ENCODE data around the gene IGFL2.
"Not testable (repeated sequence)": the region's sequence is repeated elsewhere in the genome, so short reads cannot be mapped to it uniquely, and the experiment has no call there.

IGFL2 gene

GRCh38 chr19:46189971-46190888 lies 42.2 kb downstream of the IGFL2 start:
- no peak for TF ChIP-seq CTCF (IDR thresholded peaks at IDR 0.05)

GRCh38 chr19:46191356-46191755 lies 43.3 kb downstream of the IGFL2 start:
- Histone ChIP-seq H3K27me3 (peaks cover 73% of the 10 kb centered on the region), H3K4me1 (ENCODE audit: control insufficient read depth in 1 of 2, insufficient read depth in 1 of 2, low read depth in 1 of 2, low read length in 1 of 2) (no peaks in the 10 kb centered on the region), H3K36me3 (no peaks in the 10 kb centered on the region), H3K9me3 (no peaks in the 10 kb centered on the region), H3K4me3 (ENCODE audit: low read depth in 1 of 2, low read length in 1 of 2) (no peak overlapping the region), H3K27ac (no peak overlapping the region)
- TF ChIP-seq CTCF (IDR thresholded peaks at IDR 0.05): no peak

More at GRCh38 chr19:46189971-46190888, 42.2 kb downstream of the IGFL2 start:
- Histone ChIP-seq H3K4me3 (ENCODE audit: low read depth in 1 of 2, low read length in 1 of 2) (no peak overlapping the region), H3K27me3 (peaks cover 74% of the 10 kb centered on the region), H3K4me1 (ENCODE audit: control insufficient read depth in 1 of 2, insufficient read depth in 1 of 2, low read depth in 1 of 2, low read length in 1 of 2) (no peaks in the 10 kb centered on the region), H3K9me3 (no peaks in the 10 kb centered on the region), H3K36me3 (no peaks in the 10 kb centered on the region), H3K27ac (no peak overlapping the region)

- Histone ChIP-seq H3K4me3 (ENCODE audit: low read depth in 1 of 2, low read length in 1 of 2) (no peak overlapping the region), H3K27me3 (peaks cover 77% of the 10 kb centered on the region), H3K27ac (no peak overlapping the region), H3K36me3 (no peaks in the 10 kb centered on the region), H3K9me3 (no peaks in the 10 kb centered on the region), H3K4me1 (ENCODE audit: control insufficient read depth in 1 of 2, insufficient read depth in 1 of 2, low read depth in 1 of 2, low read length in 1 of 2) (no peaks in the 10 kb centered on the region)
- TF ChIP-seq CTCF (IDR thresholded peaks at IDR 0.05): no peak
Observed at GRCh38 chr19:46191972-46192371, 43.9 kb downstream of the IGFL2 start.

- not testable (repeated sequence) for H3K4me1 ChIP-seq (ENCODE audit: control insufficient read depth in 1 of 2, insufficient read depth in 1 of 2, low read depth in 1 of 2, low read length in 1 of 2); H3K36me3 ChIP-seq; H3K27ac ChIP-seq; H3K4me3 ChIP-seq (ENCODE audit: low read depth in 1 of 2, low read length in 1 of 2); H3K9me3 ChIP-seq
- H3K27me3 ChIP-seq: peaks cover 84% of the 10 kb centered on the region
Observed at GRCh38 chr19:46192626-46192991, 44.6 kb downstream of the IGFL2 start.

GRCh38 chr19:46192992-46193650 lies 45.1 kb downstream of the IGFL2 start:
- peaks cover 82% of the 10 kb centered on the region for H3K27me3 ChIP-seq
- no peaks in the 10 kb centered on the region for H3K36me3 ChIP-seq
- H3K9me3 ChIP-seq: no peaks in the 10 kb centered on the region
- H3K27ac ChIP-seq: no peak overlapping the region
- no peak overlapping the region for H3K4me3 ChIP-seq (ENCODE audit: low read depth in 1 of 2, low read length in 1 of 2)
- H3K4me1 ChIP-seq (ENCODE audit: control insufficient read depth in 1 of 2, insufficient read depth in 1 of 2, low read depth in 1 of 2, low read length in 1 of 2): no peaks in the 10 kb centered on the region
- TF ChIP-seq CTCF (IDR thresholded peaks at IDR 0.05): no peak

- Histone ChIP-seq H3K4me1 (ENCODE audit: control insufficient read depth in 1 of 2, insufficient read depth in 1 of 2, low read depth in 1 of 2, low read length in 1 of 2) (no peaks in the 10 kb centered on the region), H3K27me3 (peaks cover 76% of the 10 kb centered on the region), H3K36me3 (no peaks in the 10 kb centered on the region), H3K27ac (no peak overlapping the region), H3K9me3 (no peaks in the 10 kb centered on the region), H3K4me3 (ENCODE audit: low read depth in 1 of 2, low read length in 1 of 2) (no peak overlapping the region)
- TF ChIP-seq CTCF (IDR thresholded peaks at IDR 0.05): no peak
Observed at GRCh38 chr19:46193678-46194077, 45.6 kb downstream of the IGFL2 start.

Data from neutrophil (primary cell).